K562 (cell line): Measurements from ENCODE around the gene LIMS1. TPM values are rescaled to one million over a fixed set of nuclear protein-coding genes. Genes with fewer than 3 reads are reported as not detected.

ENCODE experiments used
- ATF3 ChIP-seq, 2 experiments: fragments of 450-650 bp in 1 of 2; sonication (generic) in 1 of 2; formaldehyde crosslinking in 1 of 2; IDR thresholded peaks in 1 of 2; conservative IDR thresholded peaks in 1 of 2; 2 replicates each; pipeline versions ENCODE4 v1.6.1 to v1.8.1; 2016 to 2023; ENCODE audit warnings: mild to moderate bottlenecking in 2 of 2, moderate library complexity in 2 of 2, inconsistent platforms in 1 of 2, missing genetic modification reagents in 1 of 2
- CBX8 ChIP-seq: fragments of 200-600 bp; sonication (generic); IDR thresholded peaks from 2 replicates; pipeline ENCODE4 v1.6.1; 2012; ENCODE audit warnings: borderline replicate concordance, mixed run types, low read depth, mild to moderate bottlenecking, moderate library complexity, mixed read lengths, low read length, control low read depth, inconsistent platforms; ENCODE audit not compliant: poor library complexity, severe bottlenecking; ENCODE audit errors: extremely low read depth
- DIDO1 ChIP-seq: fragments of 450-650 bp; IDR thresholded peaks from 2 replicates; pipeline ENCODE4 v1.6.1; 2016; ENCODE audit warnings: low read depth, missing biosample characterization, missing genetic modification characterization
- FOSL1 ChIP-seq: fragments of 200-800 bp; sonication (Bioruptor generic); conservative IDR thresholded peaks from 2 replicates; pipeline ENCODE4 v1.6.1; 2016; ENCODE audit warnings: missing genetic modification characterization, missing compliant biosample characterization
- FOXP1 ChIP-seq: sonication (generic); formaldehyde crosslinking; IDR thresholded peaks from 2 replicates; pipeline ENCODE4 v1.8.0; 2022; ENCODE audit warnings: mild to moderate bottlenecking, missing genetic modification reagents
- KAT8 ChIP-seq: fragments of 450-650 bp; IDR thresholded peaks from 2 replicates; pipeline ENCODE4 v1.6.1; 2016; ENCODE audit warnings: low read depth, mild to moderate bottlenecking
- MAFF ChIP-seq: IDR thresholded peaks from 2 replicates; pipeline ENCODE4 v1.6.1; 2012; ENCODE audit warnings: low read length, improper control_type of control experiment
- MAFK ChIP-seq: IDR thresholded peaks from 2 replicates; pipeline ENCODE4 v1.6.1; 2011; ENCODE audit warnings: low read length, improper control_type of control experiment
- MTF1 ChIP-seq: fragments of 250-450 bp; sonication (Bioruptor Pico); IDR thresholded peaks from 2 replicates; pipeline ENCODE4 v1.9.0; 2021; ENCODE audit warnings: moderate library complexity, mild to moderate bottlenecking, inconsistent platforms, borderline replicate concordance
- NFATC3 ChIP-seq: fragments of 450-650 bp; IDR thresholded peaks from 2 replicates; pipeline ENCODE4 v1.6.1; 2017; ENCODE audit warnings: mild to moderate bottlenecking
- NFIC ChIP-seq: fragments of 450-650 bp; IDR thresholded peaks from 2 replicates; pipeline ENCODE4 v1.6.1; 2017; ENCODE audit warnings: mild to moderate bottlenecking, inconsistent platforms
- RBM17 ChIP-seq: fragments of 200-400 bp; formaldehyde crosslinking; IDR thresholded peaks from 2 replicates; pipeline ENCODE4 v1.6.1; 2017; ENCODE audit warnings: low read depth, mild to moderate bottlenecking, low read length, borderline replicate concordance
- RCOR1 ChIP-seq, 2 experiments: IDR thresholded peaks; 2 replicates each; pipeline ENCODE4 v1.6.1; 2012; ENCODE audit warnings: low read depth in 2 of 2, low read length in 2 of 2, borderline replicate concordance in 1 of 2, improper control_type of control experiment in 1 of 2
- SIN3A ChIP-seq, 2 experiments: fragments of 150-350 bp in 1 of 2; IDR thresholded peaks; 2 replicates each; pipeline ENCODE4 v1.6.1; 2011 to 2016; ENCODE audit warnings: borderline replicate concordance in 2 of 2, low read depth in 2 of 2, low read length in 2 of 2, mild to moderate bottlenecking in 2 of 2, moderate library complexity in 2 of 2; ENCODE audit not compliant: control insufficient read depth in 1 of 2
- SMAD1 ChIP-seq: fragments of 150-350 bp; IDR thresholded peaks from 2 replicates; pipeline ENCODE4 v1.6.1; 2014; ENCODE audit warnings: low read length, low read depth; ENCODE audit not compliant: partially characterized antibody
- TCF7 ChIP-seq: sonication (generic); IDR thresholded peaks from 2 replicates; pipeline ENCODE4 v1.6.1; 2016; ENCODE audit warnings: antibody characterized with exemption, borderline replicate concordance
- TRIM24 ChIP-seq, 2 experiments: fragments of 450-650 bp; IDR thresholded peaks; 2 replicates each; pipeline ENCODE4 v1.6.1; 2016
- ZC3H8 ChIP-seq: fragments of 450-650 bp; IDR thresholded peaks from 2 replicates; pipeline ENCODE4 v1.6.1; 2017
- ZSCAN32 ChIP-seq: fragments of 450-650 bp; formaldehyde crosslinking; IDR thresholded peaks from 2 replicates; pipeline ENCODE4 v1.4.0; 2020; ENCODE audit warnings: mild to moderate bottlenecking, moderate library complexity
- polyA plus RNA-seq, 8 experiments: library from polyadenylated mRNA; depleted of rRNA in 4 of 8; stranded (reverse) in 5 of 8; unstranded in 3 of 8; fragments of >200 nt; fragmentation: Nextera tagmentation in 2 of 8; fragmentation: Illumina TruSeq in 1 of 8; extraction: Ambion mirVana in 2 of 8; extraction: Trizol in 1 of 8; gene quantifications; 2 replicates each; pipeline versions ENCODE4 v1.2.1 to v1.2.3, GENCODE V29; 2011 to 2014; ENCODE audit warnings: inconsistent platforms in 1 of 8, missing spikeins in 1 of 8
- total RNA-seq, 7 experiments: library from RNA; depleted of rRNA in 6 of 7; stranded (reverse); fragments of >200 nt in 6 of 7; fragmentation: Illumina TruSeq in 2 of 7; extraction: Trizol in 2 of 7; gene quantifications; 2 replicates each; pipeline versions ENCODE4 v1.2.1 to v1.2.3, GENCODE V29; 2011 to 2021; ENCODE audit warnings: low replicate concordance in 1 of 7
- TF ChIP-seq, protein P1 (sequence below), 2 experiments: fragments of 450-650 bp; IDR thresholded peaks; 2 replicates each; pipeline ENCODE4 v1.6.1; 2018; ENCODE audit warnings: mild to moderate bottlenecking in 2 of 2, low read depth in 1 of 2; ENCODE audit not compliant: partially characterized antibody in 2 of 2
- TF ChIP-seq, protein P2 (sequence below): IDR thresholded peaks from 2 replicates; pipeline ENCODE4 v1.6.1; 2011; ENCODE audit warnings: borderline replicate concordance, low read depth, mild to moderate bottlenecking, moderate library complexity, low read length; ENCODE audit not compliant: insufficient read depth, poor library complexity, severe bottlenecking

The LIMS1 gene
- total and polyA plus RNA-seq, 9 of the 15 experiments (the other 6 are each of a cell fraction or from before 2014, with no cell fraction given), result 52.8 to 134 (median 81.0) TPM

DNA sequence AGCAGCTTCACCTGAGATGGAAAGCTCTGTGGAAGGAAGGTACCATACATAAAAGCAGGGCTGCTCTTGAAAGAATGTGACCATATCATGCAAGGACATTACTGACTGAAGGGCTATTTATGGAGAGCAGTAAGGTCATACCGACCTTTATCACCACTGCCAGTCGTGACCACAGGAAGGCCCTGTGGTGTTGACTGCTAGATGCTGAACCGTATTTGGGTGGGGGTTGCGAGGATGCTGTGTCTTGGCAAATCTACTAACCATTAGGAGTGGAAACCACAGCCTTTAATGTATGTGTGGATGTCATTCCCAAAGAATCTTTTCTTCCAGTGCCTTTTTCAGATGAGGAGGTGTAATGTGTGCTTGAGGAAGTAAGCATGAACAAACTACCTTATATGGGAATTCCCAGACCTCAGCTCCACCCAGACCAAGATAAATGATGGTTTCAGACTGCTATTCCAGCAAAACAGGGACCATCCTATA is 60.8 kb downstream of the LIMS1 start (continued):
- TF ChIP-seq ATF3 (IDR thresholded peaks at IDR 0.05), result peak; percentile 85
- TF ChIP-seq ATF3 (CRISPR knock-in tag; conservative IDR thresholded peaks at IDR 0.05), result no peak
- TF ChIP-seq, protein P1, sequence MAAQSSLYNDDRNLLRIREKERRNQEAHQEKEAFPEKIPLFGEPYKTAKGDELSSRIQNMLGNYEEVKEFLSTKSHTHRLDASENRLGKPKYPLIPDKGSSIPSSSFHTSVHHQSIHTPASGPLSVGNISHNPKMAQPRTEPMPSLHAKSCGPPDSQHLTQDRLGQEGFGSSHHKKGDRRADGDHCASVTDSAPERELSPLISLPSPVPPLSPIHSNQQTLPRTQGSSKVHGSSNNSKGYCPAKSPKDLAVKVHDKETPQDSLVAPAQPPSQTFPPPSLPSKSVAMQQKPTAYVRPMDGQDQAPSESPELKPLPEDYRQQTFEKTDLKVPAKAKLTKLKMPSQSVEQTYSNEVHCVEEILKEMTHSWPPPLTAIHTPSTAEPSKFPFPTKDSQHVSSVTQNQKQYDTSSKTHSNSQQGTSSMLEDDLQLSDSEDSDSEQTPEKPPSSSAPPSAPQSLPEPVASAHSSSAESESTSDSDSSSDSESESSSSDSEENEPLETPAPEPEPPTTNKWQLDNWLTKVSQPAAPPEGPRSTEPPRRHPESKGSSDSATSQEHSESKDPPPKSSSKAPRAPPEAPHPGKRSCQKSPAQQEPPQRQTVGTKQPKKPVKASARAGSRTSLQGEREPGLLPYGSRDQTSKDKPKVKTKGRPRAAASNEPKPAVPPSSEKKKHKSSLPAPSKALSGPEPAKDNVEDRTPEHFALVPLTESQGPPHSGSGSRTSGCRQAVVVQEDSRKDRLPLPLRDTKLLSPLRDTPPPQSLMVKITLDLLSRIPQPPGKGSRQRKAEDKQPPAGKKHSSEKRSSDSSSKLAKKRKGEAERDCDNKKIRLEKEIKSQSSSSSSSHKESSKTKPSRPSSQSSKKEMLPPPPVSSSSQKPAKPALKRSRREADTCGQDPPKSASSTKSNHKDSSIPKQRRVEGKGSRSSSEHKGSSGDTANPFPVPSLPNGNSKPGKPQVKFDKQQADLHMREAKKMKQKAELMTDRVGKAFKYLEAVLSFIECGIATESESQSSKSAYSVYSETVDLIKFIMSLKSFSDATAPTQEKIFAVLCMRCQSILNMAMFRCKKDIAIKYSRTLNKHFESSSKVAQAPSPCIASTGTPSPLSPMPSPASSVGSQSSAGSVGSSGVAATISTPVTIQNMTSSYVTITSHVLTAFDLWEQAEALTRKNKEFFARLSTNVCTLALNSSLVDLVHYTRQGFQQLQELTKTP (IDR thresholded peaks at IDR 0.05; ENCODE audit: low read depth in 1 of 2, partially characterized antibody in 2 of 2), result peak in 1 of 2 experiments; percentile 93
- peak; percentile 89 for TF ChIP-seq TCF7
- TF ChIP-seq, protein P2, sequence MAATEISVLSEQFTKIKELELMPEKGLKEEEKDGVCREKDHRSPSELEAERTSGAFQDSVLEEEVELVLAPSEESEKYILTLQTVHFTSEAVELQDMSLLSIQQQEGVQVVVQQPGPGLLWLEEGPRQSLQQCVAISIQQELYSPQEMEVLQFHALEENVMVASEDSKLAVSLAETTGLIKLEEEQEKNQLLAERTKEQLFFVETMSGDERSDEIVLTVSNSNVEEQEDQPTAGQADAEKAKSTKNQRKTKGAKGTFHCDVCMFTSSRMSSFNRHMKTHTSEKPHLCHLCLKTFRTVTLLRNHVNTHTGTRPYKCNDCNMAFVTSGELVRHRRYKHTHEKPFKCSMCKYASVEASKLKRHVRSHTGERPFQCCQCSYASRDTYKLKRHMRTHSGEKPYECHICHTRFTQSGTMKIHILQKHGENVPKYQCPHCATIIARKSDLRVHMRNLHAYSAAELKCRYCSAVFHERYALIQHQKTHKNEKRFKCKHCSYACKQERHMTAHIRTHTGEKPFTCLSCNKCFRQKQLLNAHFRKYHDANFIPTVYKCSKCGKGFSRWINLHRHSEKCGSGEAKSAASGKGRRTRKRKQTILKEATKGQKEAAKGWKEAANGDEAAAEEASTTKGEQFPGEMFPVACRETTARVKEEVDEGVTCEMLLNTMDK, result no peak
- no peak for TF ChIP-seq DIDO1 (tag)
- no peak for TF ChIP-seq ZC3H8
- TF ChIP-seq SMAD1, result peak; percentile 70
- TF ChIP-seq SIN3A (IDR thresholded peaks at IDR 0.05; ENCODE audit: borderline replicate concordance in 2 of 2, control insufficient read depth in 1 of 2, low read depth in 2 of 2, low read length in 2 of 2), result no peak
- no peak for TF ChIP-seq KAT8
- no peak; the same call in 1 of the 2 replicates for TF ChIP-seq MAFF
- peak; percentile 87 to 98; a peak in 3 of 4 replicates for TF ChIP-seq RCOR1 (IDR thresholded peaks at IDR 0.05; ENCODE audit: borderline replicate concordance in 1 of 2, low read depth in 2 of 2, low read length in 2 of 2)
- no peak for TF ChIP-seq RBM17
- no peak for TF ChIP-seq CBX8
- peak; percentile 69 for TF ChIP-seq FOSL1 (tag)
- 0 out of 2 replicates have a peak, but pooled peaks have one; percentile 16 for TF ChIP-seq NFATC3
- TF ChIP-seq FOXP1 (CRISPR knock-in tag), result 0 out of 2 replicates have a peak, but pooled peaks have one; percentile 64
- TF ChIP-seq NFIC, result peak; percentile 90
- no peak for TF ChIP-seq MTF1
- TF ChIP-seq MAFK, result 0 out of 2 replicates have a peak, but pooled peaks have one; percentile 28
- TF ChIP-seq TRIM24 (IDR thresholded peaks at IDR 0.05), result peak; percentile 83 to 93
- no peak for TF ChIP-seq ZSCAN32 (CRISPR knock-in tag)
